HG02981 (cell line): Measurements from ENCODE around the gene MAST4.
A peak's percentile ranks its signal among the peaks of the same experiment; 100 is the strongest.

ENCODE experiments used
- ATAC-seq: cut with Tn5 transposase; IDR thresholded peaks from one replicate; pipeline ENCODE4 v1.9.1; 2021; ENCODE audit warnings: mild to moderate bottlenecking, moderate library complexity; ENCODE audit not compliant: unreplicated experiment

The MAST4 gene

DNA sequence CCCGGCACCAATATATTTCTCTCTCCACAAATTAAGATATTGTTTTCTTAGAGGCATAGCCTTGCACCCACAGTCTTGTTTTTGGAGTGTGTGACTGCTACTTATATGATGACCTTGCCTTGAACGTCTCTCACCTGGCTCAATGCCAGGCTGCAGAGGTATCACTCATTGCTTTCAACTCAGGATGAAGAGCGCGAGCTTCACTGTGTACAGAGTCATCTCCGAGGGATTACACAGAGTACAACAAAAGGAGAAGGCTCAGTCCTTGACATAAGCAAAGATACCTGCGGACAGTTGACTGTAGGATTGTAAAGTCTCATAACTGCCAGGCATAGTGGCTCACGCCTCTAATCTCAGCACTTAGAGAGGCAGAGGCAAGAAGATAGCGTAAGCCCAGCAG lies 546.6 kb downstream of the MAST4 start:
- ATAC-seq: no peak

DNA sequence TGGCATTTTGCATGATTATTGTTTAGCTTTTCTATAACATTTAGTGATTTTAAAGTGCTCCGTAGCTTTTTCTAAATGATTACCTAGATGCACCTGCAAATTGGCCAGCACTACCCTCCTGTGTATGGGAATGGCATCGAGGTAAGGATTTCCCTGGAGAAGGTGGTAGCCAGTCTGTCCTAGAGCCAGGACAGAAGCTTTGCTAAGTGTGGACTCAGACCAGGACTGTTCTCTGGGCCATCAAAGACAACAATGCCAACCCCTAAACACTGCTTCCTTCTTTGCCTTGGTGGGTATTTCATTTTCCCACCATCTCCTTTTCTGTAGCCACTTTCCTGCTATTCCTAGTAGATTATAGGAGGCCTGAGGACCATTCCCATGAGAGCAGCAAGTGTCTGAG lies 547.4 kb downstream of the MAST4 start:
- ATAC-seq: no peak

DNA sequence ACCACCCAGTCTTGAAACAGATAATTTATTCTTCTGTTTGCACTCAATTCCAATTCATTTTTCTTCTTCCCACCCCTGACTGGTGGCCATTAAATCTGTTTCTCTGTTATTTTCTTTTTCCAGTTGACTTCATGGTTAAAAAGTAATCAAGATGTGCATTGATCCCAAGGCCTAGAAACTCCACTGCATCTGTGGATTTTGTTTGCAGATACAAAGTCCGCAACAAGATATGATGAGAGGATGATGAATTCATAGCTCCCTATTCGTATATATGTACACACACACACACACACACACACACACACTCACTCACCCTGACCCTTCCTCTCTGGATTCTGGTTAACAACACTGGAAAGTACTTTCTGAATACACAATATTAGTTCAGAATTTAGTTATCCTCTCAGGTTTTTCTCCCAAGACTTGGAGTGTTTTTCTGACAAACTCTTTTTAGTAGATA lies 548.0 kb downstream of the MAST4 start:
- no peak for ATAC-seq

DNA sequence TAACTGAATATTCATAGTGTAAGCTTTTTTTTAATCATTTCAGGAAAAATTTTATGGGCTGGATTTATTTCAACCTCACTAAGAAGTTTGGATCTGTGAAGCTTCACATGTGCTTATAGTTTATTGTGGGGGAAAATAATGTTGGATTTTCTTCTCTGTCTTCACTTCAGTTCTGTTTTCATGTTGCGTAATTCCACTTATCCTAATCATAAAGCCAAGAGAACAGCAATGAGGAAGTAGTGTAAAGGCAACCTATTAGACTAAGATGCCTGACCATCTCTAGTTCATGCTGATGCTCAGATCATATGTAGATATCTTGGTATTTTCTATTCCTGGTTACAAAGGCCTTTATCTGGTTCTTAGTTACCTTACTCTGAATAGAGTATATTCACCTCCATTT lies 550.4 kb downstream of the MAST4 start:
- ATAC-seq: no peak

DNA sequence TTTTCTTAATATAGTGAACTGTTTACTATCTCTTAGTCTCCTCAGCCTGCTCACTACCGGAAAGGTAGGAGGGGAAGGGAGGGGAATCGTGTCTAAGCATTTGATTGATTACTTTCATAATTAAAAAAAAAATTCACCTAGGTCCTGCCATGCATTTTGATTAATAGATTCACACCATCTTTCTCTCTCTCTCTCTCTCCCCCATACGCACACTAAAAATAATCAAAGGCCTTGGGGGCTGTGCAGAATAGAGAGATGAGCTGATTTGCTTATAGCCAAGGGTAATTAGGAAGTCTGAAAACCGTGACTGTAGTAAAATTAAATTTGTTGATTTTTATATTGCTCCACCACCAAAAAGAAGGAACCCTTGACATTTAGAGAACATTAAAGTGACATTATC lies 550.8 kb downstream of the MAST4 start:
- no peak for ATAC-seq

DNA sequence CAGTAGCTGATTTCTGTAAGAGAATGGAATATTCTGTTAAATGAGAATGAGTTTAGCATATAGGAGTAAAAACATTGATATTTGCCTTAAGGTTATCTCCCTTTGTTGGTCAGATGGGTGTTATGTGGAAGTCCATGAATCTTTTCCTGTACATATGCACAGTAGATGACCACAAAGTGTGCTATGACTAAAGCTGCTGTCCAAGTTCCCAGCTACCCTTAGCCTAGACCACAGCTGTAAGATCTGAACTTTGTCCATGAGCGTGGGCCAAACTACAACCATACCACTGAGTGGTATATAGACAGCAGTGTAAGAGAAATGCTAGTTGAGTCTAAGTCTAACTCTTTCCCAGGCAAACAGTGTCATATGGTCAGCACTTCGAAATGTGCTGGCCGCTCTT lies 551.6 kb downstream of the MAST4 start:
- ATAC-seq: no peak

DNA sequence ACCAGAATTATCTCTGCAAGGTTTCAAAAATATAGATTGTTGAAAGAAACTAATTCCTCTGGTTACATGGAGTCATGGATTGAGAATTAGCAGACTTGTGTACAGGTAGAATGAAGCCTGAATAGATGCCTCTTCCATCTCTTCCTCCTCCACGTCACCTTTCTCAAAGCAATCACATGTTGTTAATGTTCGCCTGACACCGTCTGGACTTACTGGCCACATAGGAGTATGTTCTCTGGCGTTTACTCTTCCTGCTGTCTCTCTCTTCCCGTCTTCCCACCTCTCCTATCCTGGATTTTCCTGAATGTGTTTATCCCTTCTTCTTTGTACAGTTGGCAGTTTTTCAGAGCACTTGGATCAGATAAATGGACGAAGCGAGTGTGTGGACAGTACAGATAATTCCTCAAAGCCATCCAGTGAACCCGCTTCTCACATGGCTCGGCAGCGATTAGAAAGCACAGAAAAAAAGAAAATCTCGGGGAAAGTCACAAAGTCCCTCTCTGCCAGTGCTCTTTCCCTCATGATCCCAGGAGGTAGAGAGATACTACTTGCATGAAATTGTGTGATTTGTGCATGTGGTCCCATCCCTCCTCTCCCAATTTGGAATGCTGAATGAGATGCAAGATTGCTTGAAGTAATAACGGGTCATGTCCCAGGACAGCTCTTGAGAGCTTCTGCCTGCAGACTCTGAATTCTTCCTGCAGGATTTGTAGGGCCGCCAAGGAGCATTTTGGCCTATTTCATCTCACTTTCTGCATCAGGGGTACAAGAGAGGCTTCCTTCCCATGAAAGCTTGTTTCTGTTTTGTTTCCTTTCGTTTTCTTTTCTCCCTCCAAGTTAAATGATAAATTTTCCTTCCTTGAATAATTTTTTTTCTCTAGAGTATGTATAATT lies 553.1 kb downstream of the MAST4 start:
- no peak for ATAC-seq

DNA sequence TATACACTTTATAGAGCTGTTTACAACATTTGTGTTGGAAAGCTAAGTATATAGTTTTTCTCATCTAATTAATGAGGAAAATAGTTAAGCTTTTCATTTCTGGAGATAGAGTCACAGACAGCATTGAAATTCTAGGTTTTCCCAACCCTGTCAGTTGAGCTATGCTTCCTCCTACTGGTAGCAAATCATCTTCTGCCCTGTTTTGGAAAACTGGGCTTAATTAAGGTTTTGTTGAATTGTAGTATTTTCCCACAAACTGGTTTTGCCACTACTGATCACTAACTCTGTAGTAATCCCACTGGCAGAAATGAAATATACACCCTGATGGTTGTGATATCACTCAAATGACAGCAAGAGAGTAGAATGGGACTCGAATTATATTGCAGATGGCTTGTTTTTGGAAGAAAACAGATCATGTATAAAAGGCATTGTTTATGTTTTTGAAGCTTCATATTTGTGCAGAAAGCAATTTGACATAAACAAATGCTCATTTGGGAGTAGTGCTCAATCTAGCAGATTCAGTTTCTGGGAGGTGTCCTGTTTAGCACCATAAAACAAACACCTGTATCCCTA lies 553.8 kb downstream of the MAST4 start:
- ATAC-seq: no peak

DNA sequence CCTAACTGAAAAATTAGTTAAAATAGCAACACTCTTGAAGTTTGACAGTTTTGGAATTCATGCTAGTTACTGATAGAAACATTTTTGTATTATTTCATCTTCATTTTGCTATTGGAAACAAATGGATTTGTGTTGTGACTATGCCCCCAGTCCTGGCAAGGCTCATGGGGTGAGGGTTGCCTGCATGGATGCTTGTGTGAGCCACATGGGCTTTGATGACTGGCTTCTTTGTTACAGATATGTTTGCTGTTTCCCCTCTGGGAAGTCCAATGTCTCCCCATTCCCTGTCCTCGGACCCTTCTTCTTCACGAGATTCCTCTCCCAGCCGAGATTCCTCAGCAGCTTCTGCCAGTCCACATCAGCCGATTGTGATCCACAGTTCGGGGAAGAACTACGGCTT lies 556.2 kb downstream of the MAST4 start:
- no peak for ATAC-seq

DNA sequence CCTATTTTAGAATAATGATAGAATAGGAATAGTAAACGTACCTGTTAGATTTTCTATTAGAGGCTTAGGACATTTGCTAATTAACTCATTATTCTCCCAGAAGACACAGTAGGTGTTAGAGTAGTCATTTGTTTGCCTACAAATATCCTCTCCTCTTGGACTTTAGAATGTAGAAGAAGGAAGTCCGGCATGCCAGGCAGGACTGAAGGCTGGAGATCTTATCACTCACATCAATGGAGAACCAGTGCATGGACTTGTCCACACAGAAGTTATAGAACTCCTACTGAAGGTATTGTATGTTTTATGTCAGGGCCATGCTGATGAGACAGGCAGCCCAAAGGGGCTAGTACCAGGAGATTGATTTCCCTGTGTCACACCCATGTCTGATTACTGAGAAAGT lies 557.1 kb downstream of the MAST4 start:
- ATAC-seq: no peak

DNA sequence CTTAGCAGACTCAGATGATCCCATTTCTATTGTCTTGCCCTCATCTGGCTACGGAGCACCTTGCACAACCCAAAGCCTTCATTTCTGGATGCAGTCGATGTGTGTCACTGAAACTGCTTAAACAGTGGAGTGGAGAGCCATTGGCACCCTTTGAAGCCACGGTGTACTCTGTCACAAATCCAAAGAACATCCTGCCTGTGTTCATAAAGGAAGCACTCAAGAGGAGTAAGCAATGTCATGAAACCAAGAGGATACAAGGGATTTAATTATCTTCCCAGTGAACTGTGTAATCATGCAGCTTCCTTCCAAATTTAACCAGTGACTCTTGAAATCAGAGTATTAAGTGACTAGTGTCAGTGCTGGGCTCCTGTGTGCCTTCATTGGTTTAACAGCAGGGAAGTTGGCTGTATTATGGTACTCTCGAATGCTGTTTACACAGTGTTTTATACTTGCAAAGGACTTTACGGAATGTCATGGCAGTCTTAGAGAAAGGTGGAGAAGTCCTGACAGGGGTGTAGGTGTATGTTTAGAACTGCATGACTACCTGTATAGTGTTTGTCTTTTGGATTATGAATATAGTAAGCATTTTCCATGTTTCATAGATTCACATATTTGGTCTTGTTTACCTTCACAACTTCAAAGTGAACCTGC lies 558.5 kb downstream of the MAST4 start:
- no peak for ATAC-seq

DNA sequence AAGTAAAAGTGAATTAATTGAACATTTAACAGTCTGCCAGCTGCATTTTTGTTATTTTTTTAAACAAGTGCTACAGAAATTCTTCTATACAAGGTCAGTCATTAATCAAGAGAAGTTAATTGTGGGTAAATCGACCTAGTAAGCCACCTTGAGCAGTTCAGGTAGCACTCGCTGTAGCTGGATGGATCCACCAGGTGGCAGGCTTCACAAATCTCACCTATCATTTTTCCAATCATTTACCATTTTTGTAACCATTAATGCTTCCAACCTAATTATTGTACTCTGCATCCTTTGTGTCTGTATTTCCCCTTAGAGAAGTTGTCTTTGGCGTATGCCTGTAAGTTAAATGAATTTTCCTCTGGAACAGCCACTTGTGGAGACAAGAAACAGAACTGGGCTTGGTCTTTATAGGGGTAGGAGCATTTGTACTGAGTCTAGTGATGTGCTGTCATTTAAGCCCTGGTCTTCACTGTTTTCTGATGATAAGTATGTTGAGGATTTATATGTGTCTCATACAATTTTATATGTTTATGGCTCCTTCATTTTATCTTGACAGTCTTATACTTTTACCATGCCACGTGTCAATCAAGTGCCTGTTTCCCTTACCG lies 560.9 kb downstream of the MAST4 start:
- no peak for ATAC-seq

DNA sequence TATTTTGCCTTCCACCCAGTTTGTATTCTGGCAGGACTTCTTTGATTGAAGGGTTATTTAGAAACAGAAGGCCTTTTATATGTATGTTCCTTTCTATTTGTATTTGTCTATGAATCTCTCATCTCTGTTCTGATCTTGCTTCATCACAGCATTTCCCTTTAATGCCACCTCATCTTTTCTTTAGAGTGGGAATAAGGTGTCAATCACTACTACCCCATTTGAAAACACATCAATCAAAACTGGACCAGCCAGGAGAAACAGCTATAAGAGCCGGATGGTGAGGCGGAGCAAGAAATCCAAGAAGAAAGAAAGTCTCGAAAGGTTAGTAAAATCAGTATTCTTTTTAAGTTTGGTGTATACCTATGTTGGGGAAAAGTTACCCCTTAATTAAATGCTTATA lies 564.1 kb downstream of the MAST4 start:
- ATAC-seq: no peak

DNA sequence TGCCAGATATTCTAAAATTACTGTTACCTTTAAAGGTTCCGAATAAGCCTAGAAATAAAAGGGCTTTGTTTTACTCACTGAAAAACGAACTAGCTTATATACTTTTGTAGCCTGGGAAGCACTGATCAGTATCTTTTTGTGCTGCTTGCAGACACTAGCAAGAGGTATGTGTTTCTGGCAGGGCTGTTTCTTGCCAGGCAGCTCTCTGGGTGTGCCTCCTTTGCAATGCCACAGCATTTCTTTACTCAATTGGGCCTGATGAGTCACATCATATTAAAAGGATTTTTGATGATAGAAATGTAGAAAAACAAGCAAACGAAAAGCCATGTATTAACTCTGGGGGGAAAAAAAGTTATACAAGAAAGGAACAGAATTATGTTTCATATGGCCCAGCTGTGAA lies 564.8 kb downstream of the MAST4 start:
- ATAC-seq: no peak

DNA sequence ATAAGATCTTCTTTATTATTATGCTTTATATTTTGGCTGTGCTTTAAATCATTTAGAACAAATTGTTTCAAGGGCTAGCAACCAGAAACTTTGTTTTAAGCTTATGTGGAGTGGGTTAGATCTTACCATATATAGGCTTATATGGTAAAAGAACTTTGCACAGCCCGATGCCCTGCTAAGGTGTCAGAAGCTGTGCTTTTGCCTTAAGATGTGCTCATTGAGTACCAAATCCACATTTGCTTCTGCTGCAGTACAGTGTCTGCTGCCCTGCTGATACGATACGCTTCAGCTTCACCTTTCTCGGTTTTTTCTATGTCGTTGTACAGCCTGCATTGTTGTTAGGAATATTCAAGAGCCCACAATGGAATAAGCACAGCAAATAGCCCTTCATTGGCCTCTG lies 565.6 kb downstream of the MAST4 start:
- no peak for ATAC-seq

DNA sequence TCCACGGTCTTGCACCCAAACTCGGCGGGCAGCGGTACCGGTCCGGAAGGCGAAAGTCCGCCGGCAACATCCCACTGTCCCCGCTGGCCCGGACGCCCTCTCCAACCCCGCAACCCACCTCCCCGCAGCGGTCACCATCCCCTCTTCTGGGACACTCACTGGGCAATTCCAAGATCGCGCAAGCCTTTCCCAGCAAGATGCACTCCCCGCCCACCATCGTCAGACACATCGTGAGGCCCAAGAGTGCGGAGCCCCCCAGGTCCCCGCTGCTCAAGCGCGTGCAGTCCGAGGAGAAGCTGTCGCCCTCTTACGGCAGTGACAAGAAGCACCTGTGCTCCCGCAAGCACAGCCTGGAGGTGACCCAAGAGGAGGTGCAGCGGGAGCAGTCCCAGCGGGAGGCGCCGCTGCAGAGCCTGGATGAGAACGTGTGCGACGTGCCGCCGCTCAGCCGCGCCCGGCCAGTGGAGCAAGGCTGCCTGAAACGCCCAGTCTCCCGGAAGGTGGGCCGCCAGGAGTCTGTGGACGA lies 567.1 kb downstream of the MAST4 start:
- no peak for ATAC-seq

DNA sequence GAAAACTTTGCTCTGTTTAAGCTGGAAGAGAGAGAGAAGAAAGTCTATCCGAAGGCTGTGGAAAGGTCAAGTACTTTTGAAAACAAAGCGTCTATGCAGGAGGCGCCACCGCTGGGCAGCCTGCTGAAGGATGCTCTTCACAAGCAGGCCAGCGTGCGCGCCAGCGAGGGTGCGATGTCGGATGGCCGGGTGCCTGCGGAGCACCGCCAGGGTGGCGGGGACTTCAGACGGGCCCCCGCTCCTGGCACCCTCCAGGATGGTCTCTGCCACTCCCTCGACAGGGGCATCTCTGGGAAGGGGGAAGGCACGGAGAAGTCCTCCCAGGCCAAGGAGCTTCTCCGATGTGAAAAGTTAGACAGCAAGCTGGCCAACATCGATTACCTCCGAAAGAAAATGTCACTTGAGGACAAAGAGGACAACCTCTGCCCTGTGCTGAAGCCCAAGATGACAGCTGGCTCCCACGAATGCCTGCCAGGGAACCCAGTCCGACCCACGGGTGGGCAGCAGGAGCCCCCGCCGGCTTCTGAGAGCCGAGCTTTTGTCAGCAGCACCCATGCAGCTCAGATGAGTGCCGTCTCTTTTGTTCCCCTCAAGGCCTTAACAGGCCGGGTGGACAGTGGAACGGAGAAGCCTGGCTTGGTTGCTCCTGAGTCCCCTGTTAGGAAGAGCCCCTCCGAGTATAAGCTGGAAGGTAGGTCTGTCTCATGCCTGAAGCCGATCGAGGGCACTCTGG lies 567.8 kb downstream of the MAST4 start:
- no peak for ATAC-seq

DNA sequence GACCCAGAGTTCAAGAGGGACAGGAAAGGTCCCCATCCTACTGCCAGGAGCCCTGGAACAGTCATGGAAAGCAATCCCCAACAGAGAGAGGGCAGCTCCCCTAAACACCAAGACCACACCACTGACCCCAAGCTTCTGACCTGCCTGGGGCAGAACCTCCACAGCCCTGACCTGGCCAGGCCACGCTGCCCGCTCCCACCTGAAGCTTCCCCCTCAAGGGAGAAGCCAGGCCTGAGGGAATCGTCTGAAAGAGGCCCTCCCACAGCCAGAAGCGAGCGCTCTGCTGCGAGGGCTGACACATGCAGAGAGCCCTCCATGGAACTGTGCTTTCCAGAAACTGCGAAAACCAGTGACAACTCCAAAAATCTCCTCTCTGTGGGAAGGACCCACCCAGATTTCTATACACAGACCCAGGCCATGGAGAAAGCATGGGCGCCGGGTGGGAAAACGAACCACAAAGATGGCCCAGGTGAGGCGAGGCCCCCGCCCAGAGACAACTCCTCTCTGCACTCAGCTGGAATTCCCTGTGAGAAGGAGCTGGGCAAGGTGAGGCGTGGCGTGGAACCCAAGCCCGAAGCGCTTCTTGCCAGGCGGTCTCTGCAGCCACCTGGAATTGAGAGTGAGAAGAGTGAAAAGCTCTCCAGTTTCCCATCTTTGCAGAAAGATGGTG lies 568.8 kb downstream of the MAST4 start:
- ATAC-seq: no peak

DNA sequence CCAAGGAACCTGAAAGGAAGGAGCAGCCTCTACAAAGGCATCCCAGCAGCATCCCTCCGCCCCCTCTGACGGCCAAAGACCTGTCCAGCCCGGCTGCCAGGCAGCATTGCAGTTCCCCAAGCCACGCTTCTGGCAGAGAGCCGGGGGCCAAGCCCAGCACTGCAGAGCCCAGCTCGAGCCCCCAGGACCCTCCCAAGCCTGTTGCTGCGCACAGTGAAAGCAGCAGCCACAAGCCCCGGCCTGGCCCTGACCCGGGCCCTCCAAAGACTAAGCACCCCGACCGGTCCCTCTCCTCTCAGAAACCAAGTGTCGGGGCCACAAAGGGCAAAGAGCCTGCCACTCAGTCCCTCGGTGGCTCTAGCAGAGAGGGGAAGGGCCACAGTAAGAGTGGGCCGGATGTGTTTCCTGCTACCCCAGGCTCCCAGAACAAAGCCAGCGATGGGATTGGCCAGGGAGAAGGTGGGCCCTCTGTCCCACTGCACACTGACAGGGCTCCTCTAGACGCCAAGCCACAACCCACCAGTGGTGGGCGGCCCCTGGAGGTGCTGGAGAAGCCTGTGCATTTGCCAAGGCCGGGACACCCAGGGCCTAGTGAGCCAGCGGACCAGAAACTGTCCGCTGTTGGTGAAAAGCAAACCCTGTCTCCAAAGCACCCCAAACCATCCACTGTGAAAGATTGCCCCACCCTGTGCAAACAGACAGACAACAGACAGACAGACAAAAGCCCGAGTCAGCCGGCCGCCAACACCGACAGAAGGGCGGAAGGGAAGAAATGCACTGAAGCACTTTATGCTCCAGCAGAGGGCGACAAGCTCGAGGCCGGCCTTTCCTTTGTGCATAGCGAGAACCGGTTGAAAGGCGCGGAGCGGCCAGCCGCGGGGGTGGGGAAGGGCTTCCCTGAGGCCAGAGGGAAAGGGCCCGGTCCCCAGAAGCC lies 569.6 kb downstream of the MAST4 start:
- peak; percentile 83 for ATAC-seq
